Muscle layer of duodenum (tissue), 2 donors: Measurements from ENCODE around the gene DAPK3.
A peak's percentile ranks its signal among the peaks of the same experiment; 100 is the strongest.
"Not testable (repeated sequence)": the region's sequence is repeated elsewhere in the genome, so short reads cannot be mapped to it uniquely, and the experiment has no call there.

Experiments
- H3K27ac ChIP-seq: one replicate; pipeline ENCODE4 v1.7.0; 2013; ENCODE audit warnings: mild to moderate bottlenecking, low read length
- H3K27me3 ChIP-seq: one replicate; pipeline ENCODE4 v1.7.0; 2013; ENCODE audit warnings: low read depth, mild to moderate bottlenecking, control low read depth, low read length
- H3K36me3 ChIP-seq, 2 donors: one replicate each; pipeline ENCODE4 v1.7.0; 2013; ENCODE audit warnings: low read length in 2 of 2, control low read depth in 1 of 2, mild to moderate bottlenecking in 1 of 2; ENCODE audit not compliant: insufficient read depth in 2 of 2, control insufficient read depth in 1 of 2
- H3K4me1 ChIP-seq, 2 donors: one replicate each; pipeline ENCODE4 v1.7.0; 2013; ENCODE audit warnings: low read length in 2 of 2, mild to moderate bottlenecking in 2 of 2, control low read depth in 1 of 2, moderate library complexity in 1 of 2; ENCODE audit not compliant: insufficient read depth in 2 of 2, control insufficient read depth in 1 of 2
- H3K4me3 ChIP-seq, 2 donors: one replicate each; pipeline ENCODE4 v1.7.0; 2013; ENCODE audit warnings: low read length in 2 of 2, low read depth in 1 of 2, mild to moderate bottlenecking in 1 of 2
- H3K9me3 ChIP-seq, 2 donors: one replicate each; pipeline ENCODE4 v1.7.0; 2013; ENCODE audit warnings: low read length in 2 of 2, control low read depth in 1 of 2, mild to moderate bottlenecking in 1 of 2; ENCODE audit not compliant: control insufficient read depth in 1 of 2
- donor health status: healthy.

Gene DAPK3

GRCh38 chr19:4012975-4013634, 42.2 kb upstream of the DAPK3 start:
- H3K4me1 ChIP-seq, result peaks cover 12 to 81% of the 10 kb centered on the region in 2 donors
- H3K9me3 ChIP-seq, result no peaks in the 10 kb centered on the region
- peaks cover 9 to 18% of the 10 kb centered on the region in 2 donors for H3K36me3 ChIP-seq
- no peak overlapping the region for H3K4me3 ChIP-seq
- no peak overlapping the region for H3K27ac ChIP-seq
- H3K27me3 ChIP-seq, result no peaks in the 10 kb centered on the region

DNA sequence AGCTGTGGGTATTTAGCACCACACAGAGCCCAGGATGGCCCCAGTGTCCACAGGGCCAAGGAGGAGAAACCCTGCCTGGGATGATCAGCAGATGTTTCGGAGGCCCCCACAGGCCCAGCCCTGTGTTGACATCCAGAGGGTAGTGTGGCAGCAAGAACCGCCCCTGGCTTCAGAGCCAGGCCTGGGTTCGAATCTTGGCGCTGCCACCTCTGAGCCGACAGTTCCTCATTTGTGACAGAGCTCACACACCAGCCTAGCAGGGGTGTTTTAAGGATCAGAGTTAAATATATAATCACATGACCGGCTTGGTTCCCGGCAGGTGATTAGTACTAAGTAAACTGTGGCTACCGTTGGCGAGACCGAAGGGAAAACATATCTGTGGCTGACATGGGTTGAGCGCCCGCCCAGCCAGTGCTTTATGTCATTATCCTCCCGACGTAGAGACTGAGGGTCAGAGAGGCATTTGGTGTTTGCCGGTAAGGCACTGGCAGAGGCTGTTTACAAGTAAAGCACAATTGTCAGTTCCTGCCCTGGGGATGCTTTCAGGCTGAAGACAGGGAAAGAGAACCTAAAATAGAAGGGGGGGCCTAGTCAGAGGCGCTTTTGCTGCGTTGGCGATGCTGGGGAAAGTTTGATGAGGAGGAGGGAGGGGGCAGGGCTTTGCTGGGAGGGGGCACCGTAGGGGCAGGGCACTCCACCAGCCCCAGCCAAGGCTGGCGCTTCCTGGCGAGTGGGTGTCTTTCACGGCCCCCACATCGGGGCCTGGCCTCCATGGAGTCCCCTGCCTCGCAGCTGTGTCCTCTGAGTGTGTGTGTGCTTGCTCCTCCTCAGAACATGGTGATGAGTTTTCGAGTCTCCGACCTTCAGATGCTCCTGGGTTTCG, 41.4 kb upstream of the DAPK3 start:
- H3K9me3 ChIP-seq, result no peaks in the 10 kb centered on the region
- H3K4me3 ChIP-seq, result no peak overlapping the region
- no peak overlapping the region for H3K27ac ChIP-seq
- no peaks in the 10 kb centered on the region for H3K27me3 ChIP-seq
- H3K36me3 ChIP-seq, result peaks cover 9 to 18% of the 10 kb centered on the region in 2 donors
- H3K4me1 ChIP-seq, result peaks cover 12 to 80% of the 10 kb centered on the region in 2 donors

DNA sequence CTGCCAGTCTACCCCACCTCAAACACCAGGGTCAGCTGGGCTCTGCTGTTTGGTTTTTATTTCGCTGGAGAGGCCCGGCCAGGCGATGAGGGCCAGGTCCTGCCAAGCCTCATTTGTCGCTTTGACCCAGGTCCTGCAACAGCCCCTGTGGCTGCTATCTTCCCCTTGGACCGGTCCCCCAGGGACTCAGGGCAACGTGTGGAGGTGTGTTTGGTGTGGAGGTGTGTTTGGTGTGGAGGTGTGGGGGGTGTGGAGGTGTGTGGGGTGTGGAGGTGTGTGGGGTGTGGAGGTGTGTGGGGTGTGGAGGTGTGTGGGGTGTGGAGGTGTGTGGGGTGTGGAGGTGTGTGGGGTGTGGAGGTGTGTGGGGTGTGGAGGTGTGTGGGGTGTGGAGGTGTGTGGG, 40.5 kb upstream of the DAPK3 start:
- H3K27me3 ChIP-seq, H3K27ac ChIP-seq, H3K9me3 ChIP-seq: not testable (repeated sequence)
- Histone ChIP-seq H3K36me3 (peaks cover 9 to 18% of the 10 kb centered on the region in 2 donors), H3K4me3 (peak overlapping the region in 1 of 2 donors; percentile 95), H3K4me1 (peaks cover 12 to 80% of the 10 kb centered on the region in 2 donors)

DNA sequence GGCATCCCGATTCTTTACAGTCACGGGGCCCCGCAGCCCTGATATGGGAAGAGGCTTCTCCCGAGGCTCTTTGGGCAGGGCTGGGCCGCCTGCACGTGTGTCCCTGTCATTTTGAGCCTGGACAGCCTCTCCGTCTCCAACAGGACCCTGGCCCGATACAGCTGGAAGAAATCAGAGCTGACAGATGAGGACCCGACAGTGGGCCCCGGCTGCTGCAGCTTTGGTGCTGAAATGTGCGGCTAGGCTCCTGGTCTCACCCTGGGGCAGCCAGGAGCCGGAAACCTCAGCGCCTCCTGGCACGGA, 39.9 kb upstream of the DAPK3 start:
- H3K36me3 ChIP-seq, result peaks cover 9 to 18% of the 10 kb centered on the region in 2 donors
- H3K4me1 ChIP-seq, result peaks cover 12 to 75% of the 10 kb centered on the region in 2 donors
- H3K27me3 ChIP-seq, result no peaks in the 10 kb centered on the region
- H3K4me3 ChIP-seq, result peak overlapping the region in 1 of 2 donors; percentile 95
- no peak overlapping the region for H3K27ac ChIP-seq
- H3K9me3 ChIP-seq, result no peaks in the 10 kb centered on the region

- no peaks in the 10 kb centered on the region for H3K9me3 ChIP-seq
- no peak overlapping the region for H3K27ac ChIP-seq
- H3K4me3 ChIP-seq, result peak overlapping the region in 1 of 2 donors; percentile 95
These were observed 39.3 kb upstream of the DAPK3 start for GRCh38 chr19:4009990-4010807.

DNA sequence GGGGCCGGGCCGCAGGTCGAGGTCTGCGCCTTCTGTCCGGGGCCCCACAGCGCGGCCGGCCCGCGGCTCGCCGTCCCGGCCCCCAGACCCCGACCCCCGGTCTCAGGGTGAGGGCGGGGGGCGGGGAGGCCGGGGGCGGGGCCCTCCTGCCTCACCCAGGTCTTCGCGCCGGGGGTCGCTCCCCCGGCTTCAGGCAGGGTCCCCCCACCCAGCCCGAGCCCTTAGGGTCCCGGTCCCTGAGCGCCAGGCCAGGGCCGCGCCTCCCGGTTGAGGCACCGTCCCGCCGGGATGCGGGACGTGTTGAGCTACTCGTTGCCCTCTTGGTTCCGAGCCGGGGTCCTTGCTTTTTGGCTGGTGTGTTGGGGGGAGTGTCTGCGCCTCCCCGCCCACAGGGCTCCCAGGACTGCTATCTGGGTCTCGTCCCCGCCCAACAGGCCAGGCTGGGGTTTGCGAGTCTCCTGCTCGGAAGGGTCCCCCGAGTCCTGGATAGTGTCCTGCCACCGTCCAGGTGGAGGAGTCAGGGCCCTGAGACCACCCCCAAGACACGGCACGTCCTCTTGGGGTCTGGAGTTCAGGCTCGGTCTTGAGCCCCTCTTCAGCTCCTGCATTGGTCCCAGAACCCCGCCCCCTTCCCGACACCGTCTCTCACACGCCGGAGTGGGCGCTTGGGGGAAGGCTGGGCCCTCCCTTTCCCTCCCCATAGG, 37.1 kb upstream of the DAPK3 start:
- peaks cover 12 to 48% of the 10 kb centered on the region in 2 donors for H3K4me1 ChIP-seq

More at GRCh38 chr19:4009990-4010807, 39.3 kb upstream of the DAPK3 start:
- Histone ChIP-seq H3K27me3 (no peaks in the 10 kb centered on the region), H3K36me3 (peaks cover 9 to 18% of the 10 kb centered on the region in 2 donors), H3K4me1 (peaks cover 12 to 70% of the 10 kb centered on the region in 2 donors)

DNA sequence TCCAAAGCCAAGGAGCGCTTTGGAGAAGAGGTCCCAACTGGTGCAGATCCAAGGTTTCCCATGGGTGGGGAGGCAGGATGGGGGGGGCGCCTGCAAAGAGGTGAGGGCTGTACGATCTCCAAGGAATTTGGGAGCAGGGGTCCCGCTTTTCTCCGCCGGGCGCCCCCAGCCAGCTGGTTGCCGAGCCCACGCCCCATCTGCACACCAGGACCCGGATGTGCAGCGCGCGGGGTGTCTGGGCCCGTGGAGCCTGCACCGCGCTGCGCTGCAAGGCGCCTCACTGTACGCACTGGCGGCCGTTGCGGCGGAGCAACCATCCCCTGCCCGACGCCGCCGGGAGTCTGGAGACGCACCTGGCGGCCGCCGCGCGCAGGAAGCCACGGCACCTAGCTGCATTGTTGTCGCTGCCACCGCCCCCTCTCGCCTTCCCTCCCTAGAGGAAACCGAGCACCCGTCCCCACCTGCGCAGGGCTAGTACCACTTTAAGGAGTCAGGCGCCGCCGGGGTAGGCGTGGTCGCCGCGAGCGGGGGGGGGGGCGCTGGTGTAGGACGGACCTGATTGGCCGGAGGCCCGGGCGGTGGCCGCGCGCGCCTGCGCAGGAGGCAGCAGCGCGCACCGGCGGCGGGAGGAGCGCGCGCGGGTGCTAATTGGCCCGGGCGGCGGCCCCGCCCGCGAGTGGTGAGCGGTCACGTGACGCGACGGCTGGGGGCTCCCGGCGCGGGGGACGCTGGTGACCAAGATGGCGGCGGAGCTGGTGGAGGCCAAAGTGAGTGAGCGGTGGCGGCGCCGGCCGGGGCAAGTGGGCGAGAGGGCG, 36.3 kb upstream of the DAPK3 start, which contains the start of gene PIAS4:
TSS of gene PIAS4 (plus strand) at position 716 of the 815 bp plus-strand sequence. CDS start at position 741, 25 bp downstream.
- Histone ChIP-seq H3K27ac (peak within 1 kb of the TSS; percentile 63), H3K36me3 (no peaks in the 10 kb centered on the region), H3K4me3 (peak within 1 kb of the TSS; percentile 78 to 95), H3K9me3 (no peaks in the 10 kb centered on the region), H3K4me1 (peaks cover 12 to 41% of the 10 kb centered on the region in 2 donors), H3K27me3 (no peaks in the 10 kb centered on the region)

More for the DNA sequence above, 37.1 kb upstream of the DAPK3 start:
- H3K9me3 ChIP-seq, result no peaks in the 10 kb centered on the region
- peak overlapping the region; percentile 63 for H3K27ac ChIP-seq
- H3K27me3 ChIP-seq, result no peaks in the 10 kb centered on the region
- H3K36me3 ChIP-seq, result peaks cover 0 to 5% of the 10 kb centered on the region in 2 donors
- peak overlapping the region; percentile 78 to 95 for H3K4me3 ChIP-seq

- not testable (repeated sequence) for H3K36me3 ChIP-seq, H3K27ac ChIP-seq, H3K4me3 ChIP-seq, H3K9me3 ChIP-seq, H3K27me3 ChIP-seq
- peaks cover 12 to 30% of the 10 kb centered on the region in 2 donors for H3K4me1 ChIP-seq
These were observed 34.5 kb upstream of the DAPK3 start for GRCh38 chr19:4005436-4005835.

DNA sequence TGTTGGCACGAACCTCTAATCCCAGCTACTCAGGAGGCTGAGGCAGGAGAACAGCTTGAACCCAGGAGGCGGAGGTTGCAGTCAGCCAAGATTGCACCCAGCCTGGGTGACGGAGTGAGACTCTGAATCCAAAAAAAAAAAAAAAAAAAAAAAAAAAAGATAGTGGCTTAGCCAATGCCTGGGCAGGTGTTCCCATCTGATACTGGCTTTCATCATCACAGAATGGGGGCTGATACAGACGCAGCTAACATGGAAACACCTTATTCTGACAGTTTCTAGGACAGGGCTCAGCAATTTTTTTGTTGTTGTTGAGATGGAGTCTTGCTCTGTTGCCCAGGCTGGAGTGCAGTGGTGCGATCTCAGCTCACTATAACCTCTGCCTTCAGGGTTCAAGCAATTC, 29.9 kb upstream of the DAPK3 start:
- H3K27me3 ChIP-seq, H3K27ac ChIP-seq, H3K9me3 ChIP-seq, H3K4me1 ChIP-seq, H3K4me3 ChIP-seq, H3K36me3 ChIP-seq: not testable (repeated sequence)
